Measurements from ENCODE around the gene KLHL29.

- no peak for TF ChIP-seq NFIC (IDR thresholded peaks at IDR 0.05)
- TF ChIP-seq CEBPB (IDR thresholded peaks at IDR 0.05), result no peak
- TF ChIP-seq EP300 (IDR thresholded peaks at IDR 0.05; ENCODE audit: borderline replicate concordance), result no peak
- TF ChIP-seq RAD21 (IDR thresholded peaks at IDR 0.05; ENCODE audit: low read depth), result no peak
- TF ChIP-seq REST (IDR thresholded peaks at IDR 0.05; ENCODE audit: low read depth), result no peak
- no peak for TF ChIP-seq CREB1 (IDR thresholded peaks at IDR 0.05; ENCODE audit: low read depth)
- TF ChIP-seq FOXM1 (IDR thresholded peaks at IDR 0.05; ENCODE audit: borderline replicate concordance, low read depth), result no peak
Observed at GRCh38 chr2:23597687-23598086, 212.7 kb downstream of the KLHL29 start.

All from Ishikawa (cell line).